OCI-LY7 (cell line): ENCODE results near the gene RPL10.

Source experiments
- EZH2phosphoT487 ChIP-seq: fragments of 200-600 bp; sonication (generic); IDR thresholded peaks from 2 replicates; pipeline ENCODE4 v1.6.1; 2018; ENCODE audit warnings: low read depth, borderline replicate concordance, mild to moderate bottlenecking, mixed run types, antibody characterized with exemption, low read length, moderate library complexity, mixed read lengths
- TF ChIP-seq, protein P1 (sequence below): fragments of 200-600 bp; sonication (generic); conservative IDR thresholded peaks from 2 replicates; pipeline ENCODE4 v1.5.1; 2014; ENCODE audit warnings: mild to moderate bottlenecking, antibody characterized with exemption, low read length, moderate library complexity, mixed read lengths

DNA sequence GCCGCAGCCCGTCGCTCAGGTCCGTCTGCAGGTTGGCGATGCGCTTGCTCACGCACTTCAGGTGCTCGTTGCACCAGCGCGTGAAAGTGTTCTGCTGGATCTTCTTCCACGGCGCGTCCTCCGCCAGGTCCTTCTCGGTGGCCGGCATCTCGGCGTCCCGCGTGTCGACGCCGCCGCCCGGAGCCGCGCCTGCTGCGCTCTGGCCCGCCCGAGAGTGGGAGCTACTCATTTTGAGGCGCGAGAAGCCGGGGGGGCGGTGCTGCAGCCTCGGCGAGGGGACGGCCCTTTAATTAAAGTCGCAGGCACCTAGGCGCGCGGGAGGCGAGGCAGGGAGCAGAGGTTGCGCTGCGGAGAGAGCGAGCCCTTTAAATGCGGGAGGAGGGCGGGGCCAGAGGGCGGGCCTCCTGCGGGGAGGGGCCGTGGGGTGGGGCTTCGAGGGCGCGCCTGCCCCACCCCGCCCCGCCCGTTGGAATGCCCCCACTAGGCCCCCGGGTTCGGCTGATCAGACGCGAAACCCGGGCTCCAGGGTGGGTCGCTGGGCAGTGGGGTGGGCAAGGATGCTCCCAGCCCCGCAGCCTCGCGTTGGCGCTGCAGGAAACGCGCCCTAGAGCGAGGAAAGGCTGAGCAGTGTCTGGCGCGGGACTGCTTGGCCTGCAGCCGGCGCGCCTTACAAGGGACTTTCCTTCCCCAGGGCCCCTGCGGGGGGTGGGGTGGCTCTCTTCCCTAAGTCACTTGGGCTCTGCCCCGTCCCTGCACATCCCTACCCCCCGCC lies 27.0 kb upstream of the RPL10 start:
- TF ChIP-seq, protein P1, sequence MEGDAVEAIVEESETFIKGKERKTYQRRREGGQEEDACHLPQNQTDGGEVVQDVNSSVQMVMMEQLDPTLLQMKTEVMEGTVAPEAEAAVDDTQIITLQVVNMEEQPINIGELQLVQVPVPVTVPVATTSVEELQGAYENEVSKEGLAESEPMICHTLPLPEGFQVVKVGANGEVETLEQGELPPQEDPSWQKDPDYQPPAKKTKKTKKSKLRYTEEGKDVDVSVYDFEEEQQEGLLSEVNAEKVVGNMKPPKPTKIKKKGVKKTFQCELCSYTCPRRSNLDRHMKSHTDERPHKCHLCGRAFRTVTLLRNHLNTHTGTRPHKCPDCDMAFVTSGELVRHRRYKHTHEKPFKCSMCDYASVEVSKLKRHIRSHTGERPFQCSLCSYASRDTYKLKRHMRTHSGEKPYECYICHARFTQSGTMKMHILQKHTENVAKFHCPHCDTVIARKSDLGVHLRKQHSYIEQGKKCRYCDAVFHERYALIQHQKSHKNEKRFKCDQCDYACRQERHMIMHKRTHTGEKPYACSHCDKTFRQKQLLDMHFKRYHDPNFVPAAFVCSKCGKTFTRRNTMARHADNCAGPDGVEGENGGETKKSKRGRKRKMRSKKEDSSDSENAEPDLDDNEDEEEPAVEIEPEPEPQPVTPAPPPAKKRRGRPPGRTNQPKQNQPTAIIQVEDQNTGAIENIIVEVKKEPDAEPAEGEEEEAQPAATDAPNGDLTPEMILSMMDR: no peak
- no peak for TF ChIP-seq EZH2phosphoT487
